ENCODE measurements around the gene RELL1.

DNA sequence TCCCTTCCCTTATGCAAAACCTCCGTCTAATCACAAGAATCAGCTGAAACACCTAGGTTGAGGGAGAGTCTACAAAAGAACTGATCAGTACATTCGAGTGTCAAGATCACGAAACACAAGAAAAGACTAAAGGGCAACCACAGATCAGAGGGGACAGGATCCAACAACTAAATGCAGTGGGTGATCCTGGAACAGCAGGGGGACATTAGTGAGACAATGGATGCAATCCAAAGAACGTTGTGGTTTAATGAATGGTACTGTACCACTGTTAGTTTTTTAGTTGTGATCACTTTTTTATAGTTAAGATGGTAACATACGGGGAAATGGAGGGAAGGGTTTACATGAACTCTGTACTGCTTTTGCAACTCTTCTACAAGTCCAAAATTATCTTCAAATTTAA, 79.2 kb downstream of the RELL1 start:
- TF ChIP-seq, protein P1, sequence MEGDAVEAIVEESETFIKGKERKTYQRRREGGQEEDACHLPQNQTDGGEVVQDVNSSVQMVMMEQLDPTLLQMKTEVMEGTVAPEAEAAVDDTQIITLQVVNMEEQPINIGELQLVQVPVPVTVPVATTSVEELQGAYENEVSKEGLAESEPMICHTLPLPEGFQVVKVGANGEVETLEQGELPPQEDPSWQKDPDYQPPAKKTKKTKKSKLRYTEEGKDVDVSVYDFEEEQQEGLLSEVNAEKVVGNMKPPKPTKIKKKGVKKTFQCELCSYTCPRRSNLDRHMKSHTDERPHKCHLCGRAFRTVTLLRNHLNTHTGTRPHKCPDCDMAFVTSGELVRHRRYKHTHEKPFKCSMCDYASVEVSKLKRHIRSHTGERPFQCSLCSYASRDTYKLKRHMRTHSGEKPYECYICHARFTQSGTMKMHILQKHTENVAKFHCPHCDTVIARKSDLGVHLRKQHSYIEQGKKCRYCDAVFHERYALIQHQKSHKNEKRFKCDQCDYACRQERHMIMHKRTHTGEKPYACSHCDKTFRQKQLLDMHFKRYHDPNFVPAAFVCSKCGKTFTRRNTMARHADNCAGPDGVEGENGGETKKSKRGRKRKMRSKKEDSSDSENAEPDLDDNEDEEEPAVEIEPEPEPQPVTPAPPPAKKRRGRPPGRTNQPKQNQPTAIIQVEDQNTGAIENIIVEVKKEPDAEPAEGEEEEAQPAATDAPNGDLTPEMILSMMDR (conservative IDR thresholded peaks at IDR 0.05; ENCODE audit: low read length) = no peak
- TF ChIP-seq EZH2phosphoT487 (IDR thresholded peaks at IDR 0.05; ENCODE audit: borderline replicate concordance, low read depth, low read length) = no peak
